CD4-positive, alpha-beta T cell treated with Interleukin-15 for 1 hour (primary cell): Measurements from ENCODE around the gene ZNF239.
"Not testable (repeated sequence)": the region's sequence is repeated elsewhere in the genome, so short reads cannot be mapped to it uniquely, and the experiment has no call there.

Source experiments
- DNase-seq: peaks from one replicate; pipeline ENCODE4 v3.0.0-alpha.2; 2020

Gene ZNF239

DNA sequence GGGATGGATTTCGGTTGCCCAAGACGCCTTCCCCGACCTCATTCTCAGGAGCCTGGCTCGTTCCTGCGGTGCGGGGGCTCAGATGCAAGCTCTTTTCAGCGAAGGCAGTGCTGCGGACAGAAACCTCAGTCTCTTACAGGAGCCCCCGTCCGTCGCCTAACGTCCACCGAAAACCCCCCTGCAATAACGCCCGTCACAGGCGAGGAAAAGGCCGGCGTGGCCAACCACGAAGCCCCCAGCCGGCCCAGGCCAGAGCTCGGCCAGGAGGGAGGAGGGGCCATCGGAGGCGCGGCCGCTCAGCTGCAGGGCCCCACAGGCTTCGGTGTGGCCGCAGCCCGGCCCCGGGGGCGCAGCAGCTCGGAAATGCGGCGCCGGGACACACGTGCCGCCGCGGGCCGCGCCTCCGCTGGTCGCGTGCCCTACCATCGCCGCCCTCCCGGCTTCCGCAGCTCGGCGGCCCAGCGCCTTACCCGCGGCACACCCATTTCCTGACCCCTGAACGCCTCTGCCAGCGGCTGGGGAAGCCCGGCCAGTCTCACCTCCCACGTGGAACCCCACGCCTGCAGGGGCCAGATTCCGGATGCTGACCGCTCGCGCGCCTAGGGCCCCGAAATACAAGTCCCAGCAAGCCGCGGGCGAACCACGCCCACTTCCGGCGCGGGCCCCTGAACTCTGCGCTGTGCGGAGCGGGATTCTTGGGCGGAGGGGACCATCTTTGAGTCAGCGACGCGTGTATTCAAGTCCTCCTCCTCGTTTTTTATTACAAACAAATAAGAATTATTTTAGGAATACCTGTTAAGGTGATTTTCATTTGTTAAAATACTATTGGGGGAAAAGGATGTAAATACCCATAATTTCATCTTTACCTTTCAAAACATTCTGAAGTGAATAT, at the start of gene ZNF239:
Gene ZNF239 (minus strand): TSS at position 616 of the 892 bp plus-strand sequence. CDS start 16,537 bp downstream, outside the sequence.
- peak; percentile 89 for DNase-seq

DNA sequence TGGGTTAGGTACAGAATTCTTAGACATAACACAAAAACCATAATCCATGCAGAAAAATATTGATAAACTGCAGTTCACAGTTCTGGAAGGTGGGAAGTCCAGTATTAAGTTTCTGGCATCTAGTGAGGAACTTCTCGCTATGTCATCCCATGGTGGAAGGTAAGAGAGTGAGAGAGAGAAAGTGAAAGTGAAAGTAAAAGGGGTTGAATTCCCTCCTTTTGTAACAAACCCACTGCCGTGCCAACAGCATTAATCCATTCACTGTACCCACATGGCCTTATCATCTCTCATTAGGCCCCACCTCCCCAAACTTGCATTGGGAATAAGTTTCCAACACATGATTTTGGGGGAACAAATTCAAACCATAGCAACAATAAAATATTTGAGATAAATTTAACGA, 48.9 kb upstream of the ZNF239 start:
- no peak for DNase-seq

DNA sequence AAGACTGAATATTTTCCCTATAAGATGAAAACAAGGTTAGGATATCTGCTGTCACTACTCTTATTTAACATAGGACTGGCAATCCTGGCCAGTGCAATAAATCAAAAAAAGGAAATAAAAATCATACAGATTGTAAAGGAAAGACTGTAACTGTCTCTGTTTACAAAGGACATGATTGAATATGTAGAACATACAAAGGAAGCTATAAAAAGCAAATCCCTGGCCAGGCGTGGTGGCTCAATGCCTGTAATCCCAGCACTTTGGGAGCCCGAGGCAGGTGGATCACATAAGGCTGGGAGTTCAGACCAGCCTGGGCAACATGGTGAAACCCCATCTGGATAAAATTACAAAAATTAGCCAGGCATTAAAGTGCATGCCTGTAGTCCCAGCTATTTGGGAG, 47.6 kb upstream of the ZNF239 start:
- DNase-seq = no peak

DNA sequence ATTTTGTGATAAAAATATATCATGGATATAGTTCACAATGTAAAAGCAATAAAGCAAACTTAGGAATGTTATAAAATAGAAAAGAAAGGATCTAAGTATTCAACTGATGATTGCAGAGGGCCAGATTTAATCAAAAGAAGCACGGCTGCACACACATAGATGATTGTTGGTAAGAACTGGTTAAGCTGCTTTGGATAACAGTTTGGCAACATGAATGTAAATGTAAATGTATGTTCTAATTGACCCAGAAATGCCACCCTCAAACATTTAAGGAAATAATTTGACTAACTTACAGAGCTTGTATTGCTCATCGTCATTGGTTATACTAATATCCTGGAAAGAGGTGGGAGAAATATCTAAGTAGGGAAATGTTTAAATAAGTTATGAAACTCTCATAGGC, 45.0 kb upstream of the ZNF239 start:
- no peak for DNase-seq

DNA sequence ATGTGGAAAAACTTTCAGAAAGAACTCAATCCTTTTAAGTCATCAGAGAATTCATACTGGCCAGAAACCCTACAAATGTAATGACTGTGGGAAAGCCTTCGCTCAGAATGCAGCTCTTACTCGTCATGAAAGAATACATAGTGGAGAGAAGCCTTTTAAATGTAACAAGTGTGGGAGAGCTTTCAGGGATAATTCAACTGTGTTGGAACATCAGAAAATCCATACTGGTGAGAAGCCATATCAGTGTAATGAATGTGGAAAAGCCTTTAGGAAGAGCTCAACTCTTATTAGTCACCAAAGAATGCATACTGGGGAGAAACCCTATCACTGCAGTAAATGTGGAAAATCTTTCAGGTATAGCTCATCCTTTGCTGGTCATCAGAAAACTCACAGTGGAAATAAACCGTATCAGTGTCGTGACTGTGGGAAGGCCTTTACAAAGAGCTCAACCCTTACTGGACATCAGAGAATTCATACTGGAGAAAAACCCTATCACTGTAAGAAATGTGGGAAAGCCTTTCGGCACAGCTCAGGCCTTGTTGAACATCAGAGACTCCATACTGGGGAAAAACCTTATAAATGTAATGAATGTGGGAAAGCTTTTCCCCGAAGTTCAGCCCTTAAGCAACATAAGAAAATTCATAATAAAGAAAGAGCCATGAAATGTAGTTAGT, 42.4 kb upstream of the ZNF239 start:
- DNase-seq = no peak

DNA sequence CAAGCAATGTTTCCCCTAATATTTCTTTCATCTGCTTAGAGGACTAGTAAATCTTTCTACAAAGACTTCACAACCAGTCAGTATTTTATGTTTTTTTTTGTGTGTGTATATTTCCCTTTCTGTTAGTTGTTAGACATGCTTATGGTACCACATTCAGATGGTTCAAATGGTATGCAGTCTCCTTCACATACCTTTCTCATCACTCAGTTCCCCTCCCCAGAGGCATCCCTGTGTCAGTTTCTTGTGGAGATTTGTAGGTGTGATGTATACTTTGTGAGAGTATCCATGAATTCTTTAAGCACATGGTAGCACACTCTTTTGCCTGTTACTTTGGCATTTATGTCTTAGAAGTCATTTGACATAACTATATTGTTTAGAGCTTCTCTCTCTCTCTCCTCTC, 36.2 kb upstream of the ZNF239 start:
- DNase-seq = no peak

DNA sequence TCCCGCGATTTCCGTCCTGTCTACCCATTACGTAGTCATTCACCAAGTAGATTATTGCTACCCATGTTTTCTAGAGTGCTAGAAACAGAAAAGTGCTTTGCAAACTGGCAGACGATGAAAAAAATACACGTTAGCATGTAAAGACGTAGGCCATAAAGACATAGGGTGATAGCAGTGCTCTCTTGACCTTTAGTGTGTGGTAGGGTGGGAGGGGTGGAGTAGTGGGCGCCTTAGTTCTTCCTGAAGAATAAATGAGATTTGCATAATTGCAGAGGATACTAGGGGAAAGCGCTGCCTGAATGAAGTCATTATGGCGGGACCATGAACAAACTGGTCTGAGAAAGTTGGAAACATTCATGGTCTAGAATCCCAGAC, 32.8 kb upstream of the ZNF239 start:
- DNase-seq = no peak

DNA sequence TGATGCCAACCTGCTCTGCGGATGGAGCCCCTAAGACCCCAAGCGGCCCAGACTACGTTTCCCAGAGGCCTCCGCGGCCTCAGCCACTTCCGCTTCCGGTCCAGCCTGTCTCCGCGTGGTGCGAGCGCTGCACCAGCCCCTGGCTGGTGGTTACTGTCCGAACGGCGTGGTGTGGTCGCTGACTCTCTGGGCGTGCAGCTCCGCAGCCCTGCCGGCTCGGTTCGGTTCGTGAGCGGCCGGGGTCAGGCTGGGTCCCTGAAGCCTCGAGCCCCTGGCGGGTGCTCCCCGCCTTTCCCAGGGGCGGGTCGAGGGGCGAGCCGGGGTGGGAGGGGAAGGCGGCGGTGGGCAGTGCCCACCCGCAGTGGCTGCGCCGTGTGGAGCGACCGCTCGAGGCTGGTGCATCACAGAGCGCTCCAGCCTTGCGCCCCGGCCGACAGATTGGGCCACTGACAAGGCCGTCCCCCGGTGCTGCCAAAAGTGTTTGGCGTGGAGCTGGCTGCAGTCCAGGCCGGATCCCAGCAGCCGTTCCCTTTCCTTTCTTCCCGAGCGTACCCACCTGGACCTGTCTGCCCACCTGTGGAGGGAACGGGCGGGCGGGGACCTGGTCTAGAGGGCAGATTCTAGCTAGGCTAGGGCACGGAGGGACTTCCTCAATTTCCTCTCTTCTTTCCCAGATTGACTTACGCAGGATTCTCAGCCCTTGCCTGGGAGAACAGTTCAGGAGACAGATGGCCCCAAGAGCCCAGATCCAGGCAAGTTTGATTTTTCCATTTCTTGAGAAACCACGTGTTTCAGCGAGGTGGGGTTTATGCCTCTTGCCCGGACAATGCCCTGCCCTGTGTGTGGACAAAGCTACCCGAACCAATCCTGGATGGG, 32.1 kb upstream of the ZNF239 start, which contains the start of gene ZNF485:
Gene ZNF485 (plus strand): TSS at position 116 of the 876 bp plus-strand sequence. CDS start 613 bp downstream, at position 729.
- DNase-seq = peak; percentile 68

DNA sequence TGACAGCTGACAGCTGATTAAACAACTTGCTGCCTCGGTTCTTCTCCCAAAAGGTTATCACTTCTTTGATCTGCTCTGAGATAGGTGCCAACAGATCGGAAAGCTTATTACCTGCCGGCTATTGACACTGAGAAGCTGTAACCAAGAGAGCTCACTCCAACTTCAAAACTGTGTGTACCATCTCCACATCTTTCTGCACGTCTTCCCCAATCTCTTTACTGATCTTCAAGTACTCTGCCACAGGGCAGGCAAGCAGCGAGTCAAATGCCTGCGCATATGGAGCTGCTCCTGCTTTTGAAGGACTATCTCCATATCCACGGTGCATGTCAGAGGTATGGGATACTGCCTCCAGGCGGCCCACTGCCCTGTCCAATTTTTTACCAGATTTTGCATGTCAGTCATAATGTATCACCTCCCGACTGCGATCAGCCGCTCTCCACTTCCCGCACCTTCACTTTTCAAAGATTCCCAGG, 31.5 kb upstream of the ZNF239 start:
- DNase-seq = no peak

DNA sequence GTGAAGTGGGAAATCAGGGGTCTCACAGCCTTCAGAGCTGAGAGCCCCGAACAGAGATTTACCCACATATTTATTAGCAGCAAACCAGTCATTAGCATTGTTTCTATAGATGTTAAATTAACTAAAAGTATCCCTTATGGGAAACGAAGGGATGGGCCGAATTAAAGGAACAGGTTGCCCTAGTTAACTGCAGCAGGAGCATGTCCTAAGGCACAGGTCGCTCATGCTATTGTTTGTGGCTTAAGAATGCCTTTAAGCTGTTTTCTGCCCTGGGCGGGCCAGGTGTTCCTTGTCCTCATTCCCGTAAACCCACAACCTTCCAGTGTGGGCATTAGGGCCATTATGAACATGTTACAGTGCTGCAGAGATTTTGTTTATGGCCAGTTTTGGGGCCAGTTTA, 27.2 kb upstream of the ZNF239 start:
- not testable (repeated sequence) for DNase-seq

DNA sequence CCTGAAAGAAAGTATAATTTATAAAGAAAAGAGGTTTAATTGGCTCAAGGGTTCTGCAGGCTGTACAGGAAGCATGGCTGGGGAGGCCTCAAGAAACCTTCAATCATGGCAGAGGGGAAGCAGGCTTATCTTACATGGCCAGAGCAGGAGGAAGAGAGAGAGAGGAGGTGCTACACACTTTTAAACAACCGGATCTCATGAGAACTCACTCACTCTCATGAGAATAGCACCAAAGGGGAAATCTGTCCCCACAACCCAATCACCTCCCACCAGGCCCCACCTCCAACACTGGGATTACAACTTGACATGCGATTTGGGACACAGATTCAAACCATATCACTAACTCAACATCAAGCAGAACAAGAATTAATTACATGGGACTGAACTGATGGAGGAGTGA, 24.9 kb upstream of the ZNF239 start:
- DNase-seq = no peak

DNA sequence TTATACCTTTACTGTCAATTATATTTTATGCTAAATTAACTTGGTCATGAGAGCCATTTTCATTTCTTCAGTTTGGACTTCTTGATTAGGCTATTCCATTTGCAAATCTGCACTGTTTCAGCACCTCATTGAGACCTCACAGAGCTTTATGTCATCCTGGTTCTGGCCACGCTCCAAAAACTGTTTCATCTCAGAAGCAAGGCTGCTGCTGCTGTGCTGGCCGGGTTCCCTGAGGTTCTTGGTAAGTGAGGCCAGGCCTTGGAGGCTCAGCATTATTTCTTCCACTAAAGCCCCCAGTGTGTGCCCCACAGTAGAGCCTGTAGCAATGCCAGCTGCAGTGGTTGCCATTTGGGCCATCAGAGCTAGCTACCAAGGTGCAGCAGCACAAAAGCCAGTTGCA, 24.0 kb upstream of the ZNF239 start:
- DNase-seq = no peak

DNA sequence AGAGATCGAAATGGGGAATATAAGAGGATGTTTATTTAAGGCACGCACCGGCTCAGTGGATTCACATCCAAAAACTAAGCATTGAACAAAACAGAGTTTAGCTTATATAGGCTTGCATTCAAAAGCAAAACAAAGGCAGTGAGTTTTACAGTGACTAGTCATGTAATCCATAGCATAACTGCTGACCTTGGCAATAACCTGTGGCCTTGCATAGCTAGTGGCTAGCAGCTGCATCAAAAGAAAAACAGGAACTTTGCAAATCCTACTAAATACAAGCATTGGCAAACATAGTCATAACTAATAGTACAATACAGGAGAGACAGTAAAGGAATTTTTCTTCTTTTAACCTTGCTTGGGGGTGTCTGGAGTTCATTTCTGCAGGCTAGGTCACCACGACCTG, 22.1 kb upstream of the ZNF239 start:
- no peak for DNase-seq

DNA sequence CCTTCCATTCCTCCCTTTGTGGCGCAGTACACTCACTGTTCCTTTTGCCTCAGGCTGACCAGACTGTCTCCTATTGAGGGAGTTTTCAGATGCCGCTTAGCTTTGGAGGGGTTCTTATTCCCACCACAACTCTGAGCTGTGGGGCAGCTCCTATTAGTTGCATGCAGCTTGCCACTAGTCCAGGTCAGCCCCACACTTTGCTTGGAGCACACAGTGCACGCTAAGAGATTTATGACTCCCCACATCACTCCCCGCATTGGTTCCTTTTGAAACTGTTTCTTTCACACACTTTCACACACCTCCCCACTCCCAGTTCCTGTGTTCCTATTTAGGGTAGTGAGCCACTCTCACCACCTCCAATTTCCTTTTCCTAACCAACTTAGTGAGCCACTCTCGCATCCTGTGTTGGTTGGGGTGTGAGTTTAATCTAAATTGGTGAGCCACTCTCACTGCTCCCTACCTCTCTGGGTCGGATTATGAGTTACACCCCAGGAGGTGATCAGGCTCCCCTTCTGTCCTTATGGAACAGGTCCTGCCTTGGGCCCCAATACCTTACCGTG, 21.4 kb upstream of the ZNF239 start:
- no peak for DNase-seq

DNA sequence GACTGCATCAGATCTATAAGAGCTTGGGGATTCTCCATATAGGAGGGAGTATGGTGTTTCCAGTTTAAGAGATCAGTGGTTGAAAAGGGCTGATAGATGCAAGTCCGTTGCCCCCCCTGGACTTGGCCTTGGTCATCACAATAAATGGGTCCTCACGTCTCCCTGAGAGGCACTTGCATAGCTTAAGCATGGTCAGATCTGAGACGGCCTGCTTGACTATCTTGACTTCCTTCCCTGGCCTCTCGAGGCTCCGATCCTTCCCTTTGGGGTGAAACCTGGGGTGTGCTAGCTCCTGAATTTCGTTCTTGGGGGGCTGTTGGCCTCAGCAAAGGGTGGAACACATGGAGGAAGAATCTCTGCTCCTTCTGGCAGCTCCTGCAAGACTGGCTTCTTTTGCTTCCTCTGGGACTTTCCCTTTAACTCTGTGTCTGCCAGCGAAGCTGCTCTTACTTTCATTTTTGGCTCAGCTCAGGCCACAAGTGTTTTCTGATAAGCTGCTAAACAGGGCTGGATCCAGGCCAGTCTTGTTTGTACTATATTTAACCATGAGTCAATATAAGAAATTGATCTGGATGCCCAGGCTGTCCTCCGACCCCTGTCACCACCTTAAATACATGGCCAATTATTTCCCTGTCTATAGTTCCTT, 20.7 kb upstream of the ZNF239 start:
- peak; percentile 27 for DNase-seq

DNA sequence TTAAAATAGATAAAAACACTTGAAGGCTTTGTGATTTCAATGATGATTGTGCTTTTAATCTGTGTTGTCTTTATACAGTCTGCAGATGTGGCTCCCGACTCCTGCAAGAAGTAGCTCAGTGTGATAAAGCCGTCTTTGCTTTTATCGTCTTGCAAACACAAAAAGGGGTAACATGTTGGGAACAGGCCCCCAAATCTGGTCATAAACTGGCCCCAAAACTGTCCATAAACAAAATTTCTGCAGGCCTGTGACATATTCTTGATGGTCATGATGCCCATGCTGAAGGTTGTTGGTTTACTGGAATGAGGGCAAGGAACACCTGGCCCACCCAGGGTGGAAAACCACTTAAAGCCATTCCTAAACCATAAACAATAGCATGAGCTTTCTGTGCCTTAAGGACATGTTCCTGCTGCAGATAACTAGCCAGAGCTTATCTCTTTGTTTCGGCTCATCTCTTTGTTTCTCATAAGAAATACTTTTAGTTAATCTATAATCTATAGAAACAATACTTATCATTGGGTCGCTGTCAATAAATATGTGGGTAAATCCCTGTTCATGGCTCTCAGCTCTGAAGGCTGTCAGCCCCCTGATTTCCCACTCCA, 17.0 kb upstream of the ZNF239 start:
- DNase-seq = no peak

DNA sequence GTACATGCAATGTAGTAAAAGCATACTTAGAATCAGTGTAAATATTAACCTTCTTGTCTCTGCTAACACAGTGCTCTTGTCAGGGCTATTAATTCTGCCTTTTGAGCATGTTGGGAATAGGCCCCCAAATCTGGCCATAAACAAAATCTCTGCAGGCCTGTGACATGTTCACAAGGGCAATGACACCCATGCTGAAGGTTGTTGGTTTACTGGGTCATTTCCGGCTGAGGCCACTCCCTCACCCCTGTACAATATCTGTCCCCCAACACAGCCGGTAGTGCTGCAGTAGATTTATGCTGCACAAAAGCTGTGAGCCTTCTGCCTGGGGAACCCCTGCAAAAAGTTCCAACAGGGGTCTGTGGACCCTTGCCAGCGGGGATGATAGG, 12.3 kb upstream of the ZNF239 start:
- not testable (repeated sequence) for DNase-seq

DNA sequence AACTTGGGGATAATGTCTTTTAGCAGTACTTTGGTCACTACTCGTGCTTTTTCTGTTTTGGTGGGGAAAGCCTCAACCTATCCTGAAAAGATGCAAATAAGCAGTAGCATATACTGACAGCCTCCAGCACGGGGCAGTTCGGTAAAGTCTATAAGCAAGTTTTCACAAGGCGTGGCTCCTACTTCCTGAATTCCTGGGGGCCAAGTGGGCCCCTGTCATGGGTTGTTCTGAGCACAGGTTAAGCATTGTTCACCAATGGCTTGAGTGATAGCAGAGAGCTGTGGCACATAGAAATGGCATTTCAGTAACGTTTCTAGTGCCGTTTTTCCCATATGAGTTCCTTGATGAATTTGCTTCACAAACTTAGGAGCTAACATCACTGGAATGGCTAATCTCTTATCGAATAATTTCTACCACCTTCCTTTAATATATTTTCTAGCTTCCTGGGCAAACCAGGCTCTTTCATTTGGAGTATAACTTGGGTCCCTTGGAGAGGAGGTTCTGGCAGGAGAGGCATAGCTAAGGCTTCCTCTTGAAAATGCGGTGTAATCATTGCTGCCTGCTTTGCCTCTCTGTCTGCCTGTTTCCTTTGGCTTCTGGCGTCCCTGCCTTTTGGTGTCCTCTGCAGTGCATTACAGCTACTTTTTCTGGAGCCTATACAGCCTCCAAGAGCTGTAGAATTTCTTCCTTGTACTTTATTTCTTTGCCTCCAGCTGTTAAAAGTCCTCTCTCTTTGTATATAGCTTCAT, 11.7 kb upstream of the ZNF239 start:
- DNase-seq = no peak

DNA sequence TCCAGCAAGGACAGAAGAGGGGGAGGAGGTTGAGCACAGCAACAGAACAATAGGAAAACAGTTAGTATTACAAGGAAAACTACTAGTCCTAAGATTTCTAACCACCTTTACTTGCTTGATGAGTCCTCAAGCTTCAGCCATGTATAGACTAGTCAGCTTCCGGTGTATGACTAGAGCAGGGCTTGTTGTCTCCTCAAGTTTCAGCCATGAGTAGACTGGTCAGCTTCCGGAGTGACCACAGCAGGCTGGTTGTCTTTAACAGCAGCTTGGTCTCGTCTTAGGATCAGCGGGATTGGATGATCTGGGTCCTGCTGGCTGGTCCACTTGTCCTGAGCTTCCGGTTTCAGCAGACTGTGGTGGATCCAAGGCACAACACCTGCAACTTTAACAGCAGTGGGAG, 10.6 kb upstream of the ZNF239 start:
- no peak for DNase-seq

DNA sequence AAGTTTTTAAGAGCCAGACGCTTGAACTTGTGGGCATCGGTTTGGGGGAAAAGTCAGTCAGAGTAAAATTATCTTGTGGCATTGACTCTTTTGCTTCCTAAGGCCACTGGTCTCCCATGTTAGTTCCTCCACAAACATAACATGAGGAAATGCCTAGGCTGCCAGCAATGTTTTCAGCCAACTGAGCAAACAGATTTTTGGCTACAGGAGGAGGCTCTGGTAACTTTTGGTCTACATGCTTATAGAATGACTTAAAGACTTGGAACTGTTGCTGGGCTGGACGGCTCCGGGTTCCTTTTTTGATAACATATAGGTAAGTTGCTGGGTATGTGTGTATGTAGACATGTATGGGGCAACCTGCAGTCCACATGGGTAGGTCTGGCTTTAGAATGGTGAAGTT, 9.6 kb upstream of the ZNF239 start:
- DNase-seq = no peak

DNA sequence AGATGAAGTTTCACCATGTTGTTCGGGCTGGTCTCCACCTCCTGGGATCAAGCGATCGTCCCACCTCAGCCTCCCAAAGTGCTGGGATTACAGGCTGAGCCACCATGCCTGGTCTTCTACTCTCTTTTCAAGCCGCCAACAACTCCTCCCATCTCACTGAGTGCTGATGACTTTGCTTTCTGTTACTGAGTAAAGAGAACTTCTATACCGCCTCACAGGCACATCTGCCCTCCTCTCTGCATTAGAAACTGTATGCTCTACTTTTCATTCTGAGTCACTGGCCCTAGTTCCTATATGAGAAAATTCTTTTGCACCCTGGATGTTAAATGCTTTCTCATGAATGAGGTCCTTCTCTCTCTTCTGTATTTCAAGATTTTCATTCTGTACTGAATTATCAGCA, 2.2 kb upstream of the ZNF239 start:
- no peak for DNase-seq
